ENCODE results near the gene IFI27. TPM values are rescaled to one million over a fixed set of nuclear protein-coding genes. Genes with fewer than 3 reads are reported as not detected.
"Not testable (repeated sequence)": the region's sequence is repeated elsewhere in the genome, so short reads cannot be mapped to it uniquely, and the experiment has no call there.

IFI27 gene
- total RNA-seq, 4 donors from 2014 or later, result 39.5 to 958 (median 291) TPM

DNA sequence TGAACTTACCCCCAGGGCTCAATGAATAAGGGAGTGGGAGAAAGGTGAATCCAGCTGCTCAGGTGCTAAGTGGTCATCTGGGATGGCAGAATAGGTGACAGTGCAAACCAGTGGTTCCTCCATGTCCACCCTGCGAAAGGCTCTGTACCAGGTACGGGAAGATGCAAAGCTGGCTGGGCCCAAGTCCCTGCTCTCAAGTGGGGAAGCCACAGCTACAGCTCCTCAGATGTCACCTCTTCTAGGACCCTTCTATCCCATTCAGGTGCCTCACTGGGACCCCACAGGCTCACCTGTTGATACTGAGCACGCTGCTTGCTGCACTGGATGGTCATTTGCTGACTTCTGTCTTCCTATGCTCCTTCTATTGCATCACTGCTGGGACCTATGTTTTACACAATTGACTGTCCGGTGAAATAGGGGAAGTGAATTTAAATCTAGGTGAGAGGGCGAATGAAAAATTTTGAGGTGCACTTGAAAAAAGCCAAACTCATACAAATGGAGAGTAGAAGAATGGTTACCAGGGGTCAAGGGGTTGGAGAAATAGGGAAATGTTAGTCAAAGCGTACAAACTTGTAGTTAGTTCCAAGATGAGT, 43.3 kb downstream of the IFI27 start:
- Histone ChIP-seq H3K27ac (no peak overlapping the region), H3K27me3 (peaks cover 0 to 57% (median 0%) of the 10 kb centered on the region in 4 donors), H3K4me3 (no peak overlapping the region), H3K4me1 (no peaks in the 10 kb centered on the region), H3K9me3 (no peaks in the 10 kb centered on the region), H3K36me3 (no peaks in the 10 kb centered on the region)
- 76 to 81% methylated on average over 6 of the region's 6 CpGs for WGBS, 2 donors
- TF ChIP-seq, protein P1, sequence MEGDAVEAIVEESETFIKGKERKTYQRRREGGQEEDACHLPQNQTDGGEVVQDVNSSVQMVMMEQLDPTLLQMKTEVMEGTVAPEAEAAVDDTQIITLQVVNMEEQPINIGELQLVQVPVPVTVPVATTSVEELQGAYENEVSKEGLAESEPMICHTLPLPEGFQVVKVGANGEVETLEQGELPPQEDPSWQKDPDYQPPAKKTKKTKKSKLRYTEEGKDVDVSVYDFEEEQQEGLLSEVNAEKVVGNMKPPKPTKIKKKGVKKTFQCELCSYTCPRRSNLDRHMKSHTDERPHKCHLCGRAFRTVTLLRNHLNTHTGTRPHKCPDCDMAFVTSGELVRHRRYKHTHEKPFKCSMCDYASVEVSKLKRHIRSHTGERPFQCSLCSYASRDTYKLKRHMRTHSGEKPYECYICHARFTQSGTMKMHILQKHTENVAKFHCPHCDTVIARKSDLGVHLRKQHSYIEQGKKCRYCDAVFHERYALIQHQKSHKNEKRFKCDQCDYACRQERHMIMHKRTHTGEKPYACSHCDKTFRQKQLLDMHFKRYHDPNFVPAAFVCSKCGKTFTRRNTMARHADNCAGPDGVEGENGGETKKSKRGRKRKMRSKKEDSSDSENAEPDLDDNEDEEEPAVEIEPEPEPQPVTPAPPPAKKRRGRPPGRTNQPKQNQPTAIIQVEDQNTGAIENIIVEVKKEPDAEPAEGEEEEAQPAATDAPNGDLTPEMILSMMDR (IDR thresholded peaks at IDR 0.05), result no peak
- TF ChIP-seq POLR2A (IDR thresholded peaks at IDR 0.05), result no peak
- DNase-seq, result no peak
- intact Hi-C loops (cut with DNase I), result no loop called here

DNA sequence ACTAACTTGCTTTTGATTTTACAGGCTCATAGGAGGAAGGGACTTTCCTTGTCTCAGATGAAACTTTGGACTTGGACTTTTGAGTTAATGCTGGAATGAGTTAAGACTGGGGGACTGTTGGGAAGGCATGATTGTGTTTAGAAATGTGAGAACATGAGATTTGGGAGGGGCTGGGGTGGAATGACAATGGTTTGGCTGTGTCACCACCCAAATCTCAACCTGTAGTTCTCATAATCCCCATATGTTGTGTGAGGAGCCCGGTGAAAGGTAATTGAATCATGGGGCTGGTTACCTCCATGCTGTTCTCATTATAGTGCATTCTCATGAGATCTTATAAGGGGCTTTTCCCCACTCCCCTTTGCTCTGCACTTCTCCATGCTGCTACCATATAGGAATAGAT, 45.6 kb downstream of the IFI27 start:
- 89 to 100% methylated on average over 1 of the region's 1 CpG for WGBS, 2 donors
- H3K9me3 ChIP-seq; H3K27ac ChIP-seq; H3K4me3 ChIP-seq; H3K4me1 ChIP-seq; H3K36me3 ChIP-seq; intact Hi-C loops (cut with DNase I); DNase-seq: not testable (repeated sequence)
- peaks cover 0 to 57% (median 0%) of the 10 kb centered on the region in 4 donors for H3K27me3 ChIP-seq

DNA sequence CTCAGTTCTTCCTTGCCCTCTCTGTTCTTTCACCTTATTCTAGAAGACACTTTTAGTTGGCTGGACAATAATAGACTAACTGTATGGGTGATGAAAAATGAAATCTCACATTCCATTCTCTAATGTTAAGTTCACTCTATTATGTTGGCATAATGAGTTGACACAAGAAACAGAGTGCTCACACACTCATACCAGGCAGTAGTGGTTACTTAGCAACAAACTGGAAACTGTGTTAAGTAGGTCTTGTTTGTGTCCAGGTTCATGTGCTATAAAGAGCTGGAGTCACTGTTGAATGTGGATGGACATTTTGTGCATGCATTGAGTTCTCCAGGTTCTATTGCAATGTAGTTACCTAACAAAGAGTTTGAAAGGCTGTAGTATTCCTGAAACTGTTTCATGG, 46.7 kb downstream of the IFI27 start:
- intact Hi-C loops (cut with DNase I), result no loop called here
- DNase-seq, result no peak
- H3K27me3 ChIP-seq, result peaks cover 0 to 47% (median 0%) of the 10 kb centered on the region in 4 donors
- H3K27ac ChIP-seq, result no peak overlapping the region
- peaks cover 0 to 5% (median 0%) of the 10 kb centered on the region in 3 donors for H3K4me1 ChIP-seq
- H3K36me3 ChIP-seq, result no peaks in the 10 kb centered on the region
- TF ChIP-seq, protein P1 (IDR thresholded peaks at IDR 0.05), result no peak
- TF ChIP-seq POLR2A (IDR thresholded peaks at IDR 0.05), result no peak
- H3K4me3 ChIP-seq, result no peak overlapping the region
- H3K9me3 ChIP-seq, result no peaks in the 10 kb centered on the region

DNA sequence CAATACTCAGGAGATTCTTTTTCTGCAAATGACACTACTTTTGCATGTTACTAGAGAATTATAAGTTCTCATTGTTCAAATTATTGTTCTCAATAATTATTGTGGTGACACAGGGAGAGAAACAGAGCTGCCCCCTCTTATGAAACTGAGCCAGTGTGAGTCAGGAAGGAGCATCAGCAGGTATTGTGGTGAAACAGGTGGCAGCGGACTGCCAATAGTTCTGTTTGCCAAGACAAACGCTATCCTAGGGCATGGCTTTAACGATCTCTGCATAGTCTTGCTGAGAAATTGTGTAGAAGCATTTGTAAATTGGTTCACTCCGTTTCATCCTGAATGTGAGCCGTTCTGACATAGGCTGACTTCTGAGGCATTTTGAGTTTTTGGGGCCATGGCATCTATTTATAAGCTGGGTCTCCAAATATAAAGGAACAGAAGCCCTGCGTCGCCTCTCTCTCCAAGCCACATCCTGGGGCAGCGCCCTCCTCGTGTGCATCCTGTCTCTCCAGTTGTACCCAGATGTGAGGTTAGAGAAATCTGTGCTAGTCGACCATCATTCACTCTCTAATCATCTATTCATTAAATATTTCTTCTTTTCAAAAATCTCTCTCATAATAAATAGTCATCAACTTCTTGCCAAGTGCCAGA, 47.8 kb downstream of the IFI27 start:
- 30 to 51% methylated on average over 10 of the region's 10 CpGs for whole genome bisulfite sequencing, 2 donors
- no peaks in the 10 kb centered on the region for H3K36me3 ChIP-seq
- intact Hi-C loops (cut with DNase I), result no loop called here
- TF ChIP-seq POLR2A (IDR thresholded peaks at IDR 0.05), result no peak
- TF ChIP-seq, protein P1 (IDR thresholded peaks at IDR 0.05), result no peak
- H3K4me3 ChIP-seq, result no peak overlapping the region
- peaks cover 0 to 45% (median 0%) of the 10 kb centered on the region in 4 donors for H3K27me3 ChIP-seq
- no peak for DNase-seq
- peaks cover 0 to 7% (median 0%) of the 10 kb centered on the region in 3 donors for H3K4me1 ChIP-seq
- no peaks in the 10 kb centered on the region for H3K9me3 ChIP-seq
- H3K27ac ChIP-seq, result no peak overlapping the region

DNA sequence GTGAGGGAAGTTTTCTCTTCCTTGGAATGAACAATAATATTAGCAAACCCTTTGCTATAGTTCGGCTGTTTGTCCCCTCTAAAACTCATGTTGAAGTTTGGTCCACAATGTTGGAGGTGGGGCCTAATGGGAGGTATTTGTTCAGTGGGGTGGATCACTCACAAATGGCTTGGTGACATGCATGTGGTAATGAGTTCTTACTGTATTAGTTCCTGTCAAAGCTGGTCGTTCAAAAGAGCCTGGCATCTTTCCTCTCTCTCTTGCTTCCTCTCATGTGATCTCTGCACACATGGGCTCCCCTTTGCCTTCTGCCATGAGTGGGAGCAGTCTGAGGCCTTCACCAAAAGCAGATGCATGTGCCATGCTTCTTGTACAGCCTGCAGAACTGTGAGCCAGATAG, 50.5 kb downstream of the IFI27 start:
- peaks cover 0 to 13% (median 0%) of the 10 kb centered on the region in 3 donors for H3K4me1 ChIP-seq
- H3K27ac ChIP-seq, result no peak overlapping the region
- peaks cover 0 to 58% (median 0%) of the 10 kb centered on the region in 4 donors for H3K27me3 ChIP-seq
- no peak for TF ChIP-seq POLR2A (IDR thresholded peaks at IDR 0.05)
- TF ChIP-seq, protein P1 (IDR thresholded peaks at IDR 0.05), result no peak
- H3K36me3 ChIP-seq, result no peaks in the 10 kb centered on the region
- H3K9me3 ChIP-seq, result no peaks in the 10 kb centered on the region
- 50 to 54% methylated on average over 2 of the region's 2 CpGs for WGBS, 2 donors
- H3K4me3 ChIP-seq, result no peak overlapping the region
- intact Hi-C loops (cut with DNase I), result no loop called here
- no peak for DNase-seq
